Activated CD4-positive, alpha-beta T cell treated with anti-CD3 and anti-CD28 coated beads, Interleukin-2, amount 10 ng/mL, durations not matched to agents 24 days and 14 days (primary cell): ENCODE data around the gene NBR1. TPM values are rescaled to one million over a fixed set of nuclear protein-coding genes. Genes with fewer than 3 reads are reported as not detected.
"Not testable (repeated sequence)": the region's sequence is repeated elsewhere in the genome, so short reads cannot be mapped to it uniquely, and the experiment has no call there.

Source experiments
- DNase-seq: peaks from one replicate; pipeline ENCODE4 v3.0.0; 2022
- H3K27ac Mint-ChIP-seq: one replicate; pipeline ENCODE4 v1.8.0; 2022; ENCODE audit warnings: mild to moderate bottlenecking, mixed read lengths
- H3K27me3 Mint-ChIP-seq: one replicate; pipeline ENCODE4 v1.8.0; 2022; ENCODE audit warnings: mixed read lengths
- H3K36me3 Mint-ChIP-seq: one replicate; pipeline ENCODE4 v1.8.0; 2022; ENCODE audit warnings: low read depth, mild to moderate bottlenecking, mixed read lengths
- H3K4me1 Mint-ChIP-seq: one replicate; pipeline ENCODE4 v1.8.0; 2021; ENCODE audit warnings: mixed read lengths
- H3K4me3 Mint-ChIP-seq: one replicate; pipeline ENCODE4 v1.8.0; 2022; ENCODE audit warnings: mild to moderate bottlenecking, moderate library complexity, mixed read lengths
- H3K9me3 Mint-ChIP-seq: one replicate; pipeline ENCODE4 v1.8.0; 2021; ENCODE audit warnings: mixed read lengths
- intact Hi-C: fragments of 100-400 bp; cut with micrococcal nuclease; formaldehyde crosslinking; loops from one replicate; pipeline ENCODE4 v1.15.1; 2023
- total RNA-seq: library from RNA; stranded (reverse); gene quantifications from 2 replicates; pipeline ENCODE4 v1.2.3, GENCODE V29; 2022

The NBR1 gene
- total RNA-seq, 1 donor from 2014 or later = 51.2 TPM

GRCh38 chr17:43231205-43232020 lies 60.4 kb downstream of the NBR1 start:
- intact Hi-C loops, H3K9me3 Mint-ChIP-seq, H3K27ac Mint-ChIP-seq, H3K4me3 Mint-ChIP-seq, H3K36me3 Mint-ChIP-seq, H3K4me1 Mint-ChIP-seq, H3K27me3 Mint-ChIP-seq: not testable (repeated sequence)
- peak; percentile 48 for DNase-seq

- H3K4me1 Mint-ChIP-seq, intact Hi-C loops, H3K27me3 Mint-ChIP-seq, H3K36me3 Mint-ChIP-seq, H3K9me3 Mint-ChIP-seq: not testable (repeated sequence)
- peak overlapping the region; percentile 48 for H3K27ac Mint-ChIP-seq
- H3K4me3 Mint-ChIP-seq = peak overlapping the region; percentile 41
- DNase-seq = peak; percentile 79
Observed at GRCh38 chr17:43232021-43232699, 61.1 kb downstream of the NBR1 start.

GRCh38 chr17:43233263-43233662 lies 62.2 kb downstream of the NBR1 start:
- H3K9me3 Mint-ChIP-seq, intact Hi-C loops, H3K27me3 Mint-ChIP-seq, H3K36me3 Mint-ChIP-seq, H3K4me1 Mint-ChIP-seq, H3K4me3 Mint-ChIP-seq, DNase-seq, H3K27ac Mint-ChIP-seq: not testable (repeated sequence)

GRCh38 chr17:43233877-43234276 lies 62.9 kb downstream of the NBR1 start, which contains the start of gene RNU2-1:
TSS of gene RNU2-1 (minus strand) at chr17:43233977.
- H3K27me3 Mint-ChIP-seq, intact Hi-C loops, DNase-seq, H3K9me3 Mint-ChIP-seq, H3K4me1 Mint-ChIP-seq, H3K36me3 Mint-ChIP-seq, H3K4me3 Mint-ChIP-seq, H3K27ac Mint-ChIP-seq: not testable (repeated sequence)

- H3K36me3 Mint-ChIP-seq, H3K27ac Mint-ChIP-seq, DNase-seq, H3K4me3 Mint-ChIP-seq, intact Hi-C loops, H3K9me3 Mint-ChIP-seq, H3K4me1 Mint-ChIP-seq, H3K27me3 Mint-ChIP-seq: not testable (repeated sequence)
Observed at GRCh38 chr17:43239597-43239996, 68.6 kb downstream of the NBR1 start.

GRCh38 chr17:43240596-43241352 lies 69.8 kb downstream of the NBR1 start:
- H3K27me3 Mint-ChIP-seq, H3K36me3 Mint-ChIP-seq, H3K27ac Mint-ChIP-seq, intact Hi-C loops, H3K9me3 Mint-ChIP-seq, H3K4me1 Mint-ChIP-seq, H3K4me3 Mint-ChIP-seq: not testable (repeated sequence)
- DNase-seq = peak; percentile 56

GRCh38 chr17:43246456-43246855 lies 75.4 kb downstream of the NBR1 start:
- H3K4me3 Mint-ChIP-seq, H3K27ac Mint-ChIP-seq, H3K9me3 Mint-ChIP-seq, intact Hi-C loops, H3K36me3 Mint-ChIP-seq, H3K4me1 Mint-ChIP-seq, H3K27me3 Mint-ChIP-seq: not testable (repeated sequence)
- DNase-seq = peak; percentile 87

Other genes starting within 250 kb of the NBR1 start
- 78.2 and 78.4 TPM in 2 replicates for gene AARSD1, start 206.8 kb upstream of the NBR1 start, total RNA-seq
- gene PTGES3L, start 191.1 kb upstream of the NBR1 start, total RNA-seq = 0.66 and 1.4 TPM in 2 replicates
- gene RUNDC1, start 190.6 kb upstream of the NBR1 start, total RNA-seq = 20.2 and 20.5 TPM in 2 replicates
- 1,178 and 1,206 TPM in 2 replicates for gene RPL27, start 172.8 kb upstream of the NBR1 start, total RNA-seq
- 51.9 and 55.2 TPM in 2 replicates for gene IFI35, start 164.4 kb upstream of the NBR1 start, total RNA-seq
- gene VAT1, start 148.8 kb upstream of the NBR1 start, total RNA-seq = 17.9 and 18.8 TPM in 2 replicates
- 0.07 TPM in 2 replicates for gene RND2, start 146.0 kb upstream of the NBR1 start, total RNA-seq
- 88.1 and 93.3 TPM in 2 replicates for gene BRCA1, start 45.9 kb upstream of the NBR1 start, total RNA-seq
- gene TMEM106A, start 40.7 kb downstream of the NBR1 start, total RNA-seq = 17.9 and 19.1 TPM in 2 replicates
- gene CCDC200, start 57.4 kb downstream of the NBR1 start, total RNA-seq = 0.65 and 0.92 TPM in 2 replicates
- 5,051 and 5,500 TPM in 2 replicates for gene RNU2-1, start 62.8 kb downstream of the NBR1 start, total RNA-seq
- 3.3 and 3.5 TPM in 2 replicates for gene ARL4D, start 227.8 kb downstream of the NBR1 start, total RNA-seq